Osteoblast (primary cell): Measurements from ENCODE around the gene SHISA9. TPM values are rescaled to one million over a fixed set of nuclear protein-coding genes. Genes with fewer than 3 reads are reported as not detected.

Source experiments
- DNase-seq: peaks from one replicate; pipeline ENCODE4 v3.0.0; 2011; ENCODE audit warnings: low spot score, mixed read lengths; ENCODE audit not compliant: insufficient read length; ENCODE audit errors: missing footprints
- H2AFZ ChIP-seq: 2 replicates; pipeline ENCODE4 v1.6.0; 2011; ENCODE audit warnings: mild to moderate bottlenecking, low read length
- H3K27ac ChIP-seq: 2 replicates; pipeline ENCODE4 v1.5.1; 2011; ENCODE audit warnings: mild to moderate bottlenecking, low read depth, low read length, moderate library complexity
- H3K27me3 ChIP-seq: 2 replicates; pipeline ENCODE4 v1.6.0; 2012; ENCODE audit warnings: mild to moderate bottlenecking, control low read depth, inconsistent platforms, low read length, moderate library complexity; ENCODE audit not compliant: insufficient read depth
- H3K36me3 ChIP-seq: 2 replicates; pipeline ENCODE4 v1.5.1; 2011; ENCODE audit warnings: mild to moderate bottlenecking, low read length, control low read depth, moderate library complexity; ENCODE audit not compliant: insufficient read depth
- H3K4me1 ChIP-seq: 2 replicates; pipeline ENCODE4 v1.5.1; 2011; ENCODE audit warnings: mild to moderate bottlenecking, low read length, control low read depth, moderate library complexity; ENCODE audit not compliant: insufficient read depth
- H3K4me2 ChIP-seq: 2 replicates; pipeline ENCODE4 v1.6.0; 2011; ENCODE audit warnings: mild to moderate bottlenecking, low read length; ENCODE audit not compliant: insufficient read depth
- H3K4me3 ChIP-seq: fragments of 200-600 bp; sonication (generic); 3 replicates; pipeline ENCODE4 v1.5.1; 2012; ENCODE audit warnings: mild to moderate bottlenecking, low read length, inconsistent platforms; ENCODE audit not compliant: insufficient read depth
- H3K79me2 ChIP-seq: 2 replicates; pipeline ENCODE4 v1.6.0; 2012; ENCODE audit warnings: mild to moderate bottlenecking, low read length, control low read depth, inconsistent platforms; ENCODE audit not compliant: insufficient read depth
- H3K9me3 ChIP-seq: 2 replicates; pipeline ENCODE4 v1.5.1; 2011; ENCODE audit warnings: low read depth, low read length, control low read depth
- H4K20me1 ChIP-seq: 2 replicates; pipeline ENCODE4 v1.6.0; 2012; ENCODE audit warnings: mild to moderate bottlenecking, low read length, control low read depth; ENCODE audit not compliant: insufficient read depth
- total RNA-seq: library from RNA; depleted of rRNA; stranded (reverse); fragments of >200 nt; gene quantifications from 2 replicates; pipeline ENCODE4 v1.2.3, GENCODE V29; 2012
- TF ChIP-seq, protein P1 (sequence below): IDR thresholded peaks from 2 replicates; pipeline ENCODE4 v1.5.1; 2011; ENCODE audit warnings: mild to moderate bottlenecking, low read depth, low read length, moderate library complexity; ENCODE audit errors: extremely low read depth

SHISA9 gene
- total RNA-seq, 1 donor: under 0.01 TPM

DNA sequence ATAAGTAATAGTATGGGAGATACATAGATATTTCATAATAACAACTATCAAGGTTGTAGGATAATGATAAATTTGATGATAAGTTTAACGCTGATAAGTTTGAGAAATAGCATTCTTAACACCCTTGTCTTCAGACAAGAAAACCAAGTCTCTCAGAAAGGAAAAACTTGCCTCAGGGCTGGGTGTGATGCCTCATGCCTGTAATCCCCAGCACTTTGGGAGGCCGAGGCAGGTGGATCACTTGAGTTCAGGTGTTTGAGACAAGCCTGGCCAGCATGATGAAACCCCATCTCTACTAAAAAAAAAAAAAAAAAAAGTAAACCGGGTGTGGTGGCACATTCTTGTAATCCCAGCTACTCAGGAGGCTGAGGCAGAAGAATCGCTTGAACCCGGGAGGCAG is 90.7 kb downstream of the SHISA9 start:
- TF ChIP-seq, protein P1, sequence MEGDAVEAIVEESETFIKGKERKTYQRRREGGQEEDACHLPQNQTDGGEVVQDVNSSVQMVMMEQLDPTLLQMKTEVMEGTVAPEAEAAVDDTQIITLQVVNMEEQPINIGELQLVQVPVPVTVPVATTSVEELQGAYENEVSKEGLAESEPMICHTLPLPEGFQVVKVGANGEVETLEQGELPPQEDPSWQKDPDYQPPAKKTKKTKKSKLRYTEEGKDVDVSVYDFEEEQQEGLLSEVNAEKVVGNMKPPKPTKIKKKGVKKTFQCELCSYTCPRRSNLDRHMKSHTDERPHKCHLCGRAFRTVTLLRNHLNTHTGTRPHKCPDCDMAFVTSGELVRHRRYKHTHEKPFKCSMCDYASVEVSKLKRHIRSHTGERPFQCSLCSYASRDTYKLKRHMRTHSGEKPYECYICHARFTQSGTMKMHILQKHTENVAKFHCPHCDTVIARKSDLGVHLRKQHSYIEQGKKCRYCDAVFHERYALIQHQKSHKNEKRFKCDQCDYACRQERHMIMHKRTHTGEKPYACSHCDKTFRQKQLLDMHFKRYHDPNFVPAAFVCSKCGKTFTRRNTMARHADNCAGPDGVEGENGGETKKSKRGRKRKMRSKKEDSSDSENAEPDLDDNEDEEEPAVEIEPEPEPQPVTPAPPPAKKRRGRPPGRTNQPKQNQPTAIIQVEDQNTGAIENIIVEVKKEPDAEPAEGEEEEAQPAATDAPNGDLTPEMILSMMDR: no peak
- H4K20me1 ChIP-seq: no peaks in the 10 kb centered on the region
- no peaks in the 10 kb centered on the region for H3K36me3 ChIP-seq
- no peaks in the 10 kb centered on the region for H3K4me1 ChIP-seq
- H3K4me2 ChIP-seq: no peak overlapping the region
- no peak overlapping the region for H2AFZ ChIP-seq
- H3K4me3 ChIP-seq: no peak overlapping the region
- H3K27me3 ChIP-seq: no peaks in the 10 kb centered on the region
- H3K79me2 ChIP-seq: no peaks in the 10 kb centered on the region
- DNase-seq: no peak
- H3K9me3 ChIP-seq: no peaks in the 10 kb centered on the region
- no peak overlapping the region for H3K27ac ChIP-seq

DNA sequence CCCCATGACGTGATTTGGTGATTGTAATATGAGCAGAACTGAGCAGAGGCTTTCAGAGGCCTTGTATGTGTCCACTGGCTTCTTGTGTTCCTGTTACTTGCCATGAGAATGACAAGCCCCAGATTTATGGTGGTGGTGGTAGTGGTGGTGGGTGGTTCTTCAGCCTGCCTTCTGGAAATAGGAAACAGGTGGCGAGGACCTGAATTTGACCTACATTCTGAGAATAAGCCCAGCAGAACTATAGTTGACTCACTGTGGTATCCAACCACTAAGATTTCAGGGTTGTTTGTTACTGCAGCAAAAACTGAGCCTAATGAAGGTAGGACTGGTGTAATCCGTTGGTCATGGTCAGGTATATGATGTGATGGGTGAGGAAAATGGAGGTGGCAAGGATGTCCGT is 93.0 kb downstream of the SHISA9 start:
- no peaks in the 10 kb centered on the region for H3K79me2 ChIP-seq
- H3K4me2 ChIP-seq: no peak overlapping the region
- H3K27me3 ChIP-seq: no peaks in the 10 kb centered on the region
- TF ChIP-seq, protein P1: no peak
- no peaks in the 10 kb centered on the region for H4K20me1 ChIP-seq
- H3K9me3 ChIP-seq: no peaks in the 10 kb centered on the region
- no peak overlapping the region for H3K27ac ChIP-seq
- H3K4me1 ChIP-seq: no peaks in the 10 kb centered on the region
- no peak overlapping the region for H2AFZ ChIP-seq
- H3K4me3 ChIP-seq: no peak overlapping the region
- no peak for DNase-seq
- H3K36me3 ChIP-seq: no peaks in the 10 kb centered on the region

DNA sequence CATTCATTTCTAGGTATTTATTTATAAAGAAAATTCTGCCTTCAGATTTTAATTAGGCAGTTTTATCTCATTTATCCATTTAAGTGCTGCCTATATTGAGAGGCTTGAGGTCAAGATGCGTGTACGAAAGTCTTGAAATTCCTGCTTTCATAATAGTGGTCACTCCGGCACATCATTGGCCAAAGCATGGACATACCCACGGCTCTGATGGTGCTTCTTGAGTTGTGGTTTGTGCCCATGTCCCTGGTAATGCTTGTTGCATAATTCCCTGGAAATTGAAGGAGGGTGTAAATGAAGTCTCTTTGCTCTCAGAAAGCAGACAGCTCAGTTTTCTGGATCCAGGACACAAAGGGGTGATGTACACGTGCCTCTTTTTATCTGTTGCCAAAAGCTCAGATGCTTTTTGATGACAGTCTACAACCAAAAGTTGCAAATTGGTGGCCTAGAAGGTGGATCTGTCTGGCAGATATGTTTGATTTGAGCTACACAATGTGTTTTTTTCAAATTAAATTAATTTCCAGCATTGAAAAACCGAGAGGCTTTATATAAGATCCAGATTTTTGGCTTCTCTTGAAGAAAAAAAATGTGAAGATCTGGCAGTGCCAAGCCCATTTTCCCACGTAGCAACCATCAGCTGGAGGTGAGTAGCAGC is 94.4 kb downstream of the SHISA9 start:
- Histone ChIP-seq H3K4me2 (no peak overlapping the region), H3K27ac (no peak overlapping the region), H3K36me3 (no peaks in the 10 kb centered on the region), H3K27me3 (no peaks in the 10 kb centered on the region), H3K4me1 (no peaks in the 10 kb centered on the region), H3K9me3 (no peaks in the 10 kb centered on the region), H3K4me3 (no peak overlapping the region), H3K79me2 (no peaks in the 10 kb centered on the region), H4K20me1 (no peaks in the 10 kb centered on the region), H2AFZ (no peak overlapping the region)
- TF ChIP-seq, protein P1: no peak
- no peak for DNase-seq

DNA sequence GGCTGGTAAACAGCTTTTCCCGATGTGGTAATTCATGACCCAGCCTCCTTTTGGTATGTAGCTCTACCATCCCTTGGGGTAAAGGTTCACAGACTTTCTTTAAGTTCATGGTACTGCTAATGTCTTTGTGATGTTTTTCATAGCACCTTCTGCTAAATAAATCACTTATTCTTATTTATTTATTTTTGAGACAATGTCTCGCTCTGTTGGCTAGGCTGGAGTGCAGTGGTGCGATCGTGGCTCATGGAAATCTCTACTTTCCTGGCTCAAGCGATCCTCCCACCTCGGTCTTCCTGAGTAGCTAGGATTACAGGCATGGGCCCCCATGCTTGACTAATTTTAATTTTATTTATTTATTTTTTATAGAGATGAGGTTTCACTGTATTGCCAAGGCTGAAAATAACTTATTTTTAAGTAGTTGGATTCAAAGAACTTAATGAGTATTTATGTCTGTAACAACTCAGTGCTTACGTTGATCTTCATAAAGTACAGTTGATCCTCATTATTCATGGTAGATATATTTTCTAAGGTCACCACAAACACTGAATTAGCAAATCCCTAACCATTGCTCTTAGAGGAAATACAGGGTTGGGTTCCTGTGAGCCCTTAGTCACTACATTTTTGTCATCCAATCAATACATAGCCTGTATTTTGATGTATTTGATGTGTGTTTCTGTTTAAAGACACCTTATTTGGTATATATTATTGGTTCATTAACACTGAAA is 97.1 kb downstream of the SHISA9 start:
- Histone ChIP-seq H3K27me3 (no peaks in the 10 kb centered on the region), H3K9me3 (no peaks in the 10 kb centered on the region), H3K4me2 (no peak overlapping the region), H3K36me3 (no peaks in the 10 kb centered on the region), H4K20me1 (no peaks in the 10 kb centered on the region), H2AFZ (no peak overlapping the region), H3K4me1 (no peaks in the 10 kb centered on the region), H3K79me2 (no peaks in the 10 kb centered on the region), H3K4me3 (no peak overlapping the region), H3K27ac (no peak overlapping the region)
- TF ChIP-seq, protein P1: no peak
- DNase-seq: no peak
